C4-2B (cell line): ENCODE measurements around the gene EFNA5.

ENCODE experiments used
- ZFX ChIP-seq: fragments of 450-650 bp; IDR thresholded peaks from 2 replicates; pipeline ENCODE4 v1.6.1; 2017
- TF ChIP-seq, protein P1 (sequence below): fragments of 450-650 bp; conservative IDR thresholded peaks from 2 replicates; pipeline ENCODE4 v1.5.1; 2017; ENCODE audit warnings: mild to moderate bottlenecking

DNA sequence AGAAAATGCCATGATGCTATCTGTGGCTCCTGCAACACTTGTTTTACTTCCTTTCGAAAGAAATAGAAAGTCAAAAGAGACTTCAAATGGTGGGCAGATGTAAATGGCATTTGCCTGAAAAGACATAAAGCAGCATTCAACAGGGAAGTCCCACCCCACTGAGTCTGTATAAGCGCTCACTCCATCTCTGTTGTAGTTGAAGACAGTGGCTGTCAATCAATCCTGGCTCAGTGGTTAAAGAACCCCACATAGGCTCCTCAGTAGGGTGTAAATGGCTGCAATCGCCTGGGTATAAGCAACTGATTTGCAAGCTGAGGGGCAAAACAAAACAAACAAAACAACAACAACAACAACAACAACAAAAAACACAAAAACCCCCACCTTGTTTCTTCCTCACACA lies 158.7 kb downstream of the EFNA5 start:
- TF ChIP-seq, protein P1, sequence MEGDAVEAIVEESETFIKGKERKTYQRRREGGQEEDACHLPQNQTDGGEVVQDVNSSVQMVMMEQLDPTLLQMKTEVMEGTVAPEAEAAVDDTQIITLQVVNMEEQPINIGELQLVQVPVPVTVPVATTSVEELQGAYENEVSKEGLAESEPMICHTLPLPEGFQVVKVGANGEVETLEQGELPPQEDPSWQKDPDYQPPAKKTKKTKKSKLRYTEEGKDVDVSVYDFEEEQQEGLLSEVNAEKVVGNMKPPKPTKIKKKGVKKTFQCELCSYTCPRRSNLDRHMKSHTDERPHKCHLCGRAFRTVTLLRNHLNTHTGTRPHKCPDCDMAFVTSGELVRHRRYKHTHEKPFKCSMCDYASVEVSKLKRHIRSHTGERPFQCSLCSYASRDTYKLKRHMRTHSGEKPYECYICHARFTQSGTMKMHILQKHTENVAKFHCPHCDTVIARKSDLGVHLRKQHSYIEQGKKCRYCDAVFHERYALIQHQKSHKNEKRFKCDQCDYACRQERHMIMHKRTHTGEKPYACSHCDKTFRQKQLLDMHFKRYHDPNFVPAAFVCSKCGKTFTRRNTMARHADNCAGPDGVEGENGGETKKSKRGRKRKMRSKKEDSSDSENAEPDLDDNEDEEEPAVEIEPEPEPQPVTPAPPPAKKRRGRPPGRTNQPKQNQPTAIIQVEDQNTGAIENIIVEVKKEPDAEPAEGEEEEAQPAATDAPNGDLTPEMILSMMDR: no peak
- TF ChIP-seq ZFX: no peak
